C4-2B (cell line): ENCODE data around the gene TMEM175.

ENCODE experiments used
- CTCF ChIP-seq: fragments of 450-650 bp; conservative IDR thresholded peaks from 2 replicates; pipeline ENCODE4 v1.5.1; 2017; ENCODE audit warnings: mild to moderate bottlenecking
- ZFX ChIP-seq: fragments of 450-650 bp; IDR thresholded peaks from 2 replicates; pipeline ENCODE4 v1.6.1; 2017

GRCh38 chr4:1000686-1001260 is 68.5 kb downstream of the TMEM175 start:
- TF ChIP-seq CTCF: no peak
- TF ChIP-seq ZFX: no peak
